SK-N-DZ (cell line): ENCODE measurements around the gene ADAT3.

Experiments used
- DNase-seq: peaks from one replicate; pipeline ENCODE4 v3.0.0-alpha.2; 2015; ENCODE audit warnings: low spot score

ADAT3 gene

GRCh38 chr19:1938071-1938470 lies 32.9 kb downstream of the ADAT3 start:
- DNase-seq: peak; percentile 32

GRCh38 chr19:1941146-1942077 lies 36.2 kb downstream of the ADAT3 start, which contains the start of gene CSNK1G2:
Gene CSNK1G2 (plus strand): TSS chr19:1941172. CDS start chr19:1969773, 28,601 bp downstream.
- DNase-seq: no peak

DNA sequence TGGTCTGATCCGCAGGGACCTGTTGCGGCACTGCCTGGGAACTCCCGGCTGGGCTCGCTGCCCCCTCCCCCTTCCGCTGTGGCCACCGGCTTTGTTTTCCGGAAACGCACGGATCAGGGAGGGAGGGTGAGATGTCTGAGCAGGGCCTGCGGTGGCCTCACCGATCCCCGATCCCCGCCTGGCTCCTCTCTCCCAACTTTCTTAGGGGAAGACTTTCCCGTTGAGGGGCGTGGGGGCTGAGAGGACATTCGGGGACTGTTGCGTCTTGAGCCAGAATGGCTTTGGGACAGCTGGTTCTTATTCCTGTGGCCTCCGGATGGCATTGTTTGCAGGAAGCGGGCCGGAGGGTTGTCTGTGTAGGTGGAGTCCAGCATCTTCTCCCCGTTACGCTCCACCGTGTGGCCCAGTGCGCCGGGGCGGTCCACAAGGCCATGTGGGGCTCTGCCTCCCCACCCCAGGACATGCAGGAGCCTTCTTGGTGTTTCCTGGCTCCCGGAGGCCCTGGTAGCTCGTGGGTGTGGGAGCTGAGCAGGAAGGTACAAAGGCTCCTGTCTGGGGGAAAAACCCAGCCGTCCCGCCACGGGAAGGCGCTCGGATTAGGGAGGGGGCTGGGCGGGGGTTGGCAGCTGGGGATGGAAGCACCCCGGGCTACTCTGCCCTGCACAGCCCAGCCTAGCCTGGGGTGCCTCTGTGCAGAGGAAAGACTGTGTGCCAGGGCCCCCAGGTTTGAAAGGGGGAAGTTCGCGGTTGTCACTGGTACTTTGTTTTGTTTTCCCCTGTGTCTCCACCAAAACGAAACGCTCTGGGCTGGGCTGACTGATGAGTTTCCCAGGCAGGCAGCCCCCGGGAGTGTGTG lies 37.1 kb downstream of the ADAT3 start:
- peak; percentile 60 for DNase-seq

DNA sequence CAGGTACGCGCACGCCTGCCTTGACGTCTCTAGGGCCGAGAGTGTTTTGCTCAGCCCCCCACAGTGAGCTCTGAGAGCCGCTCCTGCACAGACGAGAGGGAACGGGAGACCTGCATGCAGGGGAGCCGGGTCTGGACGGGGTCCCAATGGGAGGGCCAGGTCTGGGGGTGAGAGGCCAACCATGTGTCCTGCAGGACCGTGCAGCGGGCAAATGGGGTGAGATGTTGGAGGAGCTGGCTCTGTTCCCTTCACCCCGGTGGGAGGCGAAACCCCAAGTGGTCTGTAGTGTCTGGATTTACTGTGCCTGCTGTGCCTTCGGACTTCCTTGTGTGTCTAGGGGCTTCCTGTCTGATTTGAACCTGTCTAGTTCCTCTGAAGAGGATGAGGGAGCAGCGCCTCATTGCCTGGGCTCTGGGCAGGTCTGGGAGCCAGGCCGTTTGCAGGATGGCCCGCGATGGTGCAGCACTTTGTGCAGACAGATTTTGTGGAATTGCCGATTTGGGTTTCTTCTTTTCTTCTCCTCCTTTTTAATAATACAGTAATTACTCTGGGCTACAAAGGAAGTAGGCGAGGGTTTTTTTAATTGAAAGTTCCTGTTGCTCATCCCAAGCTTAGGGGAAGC lies 37.8 kb downstream of the ADAT3 start:
- no peak for DNase-seq

- no peak for DNase-seq
Observed at GRCh38 chr19:1943661-1944087, 38.5 kb downstream of the ADAT3 start.

DNA sequence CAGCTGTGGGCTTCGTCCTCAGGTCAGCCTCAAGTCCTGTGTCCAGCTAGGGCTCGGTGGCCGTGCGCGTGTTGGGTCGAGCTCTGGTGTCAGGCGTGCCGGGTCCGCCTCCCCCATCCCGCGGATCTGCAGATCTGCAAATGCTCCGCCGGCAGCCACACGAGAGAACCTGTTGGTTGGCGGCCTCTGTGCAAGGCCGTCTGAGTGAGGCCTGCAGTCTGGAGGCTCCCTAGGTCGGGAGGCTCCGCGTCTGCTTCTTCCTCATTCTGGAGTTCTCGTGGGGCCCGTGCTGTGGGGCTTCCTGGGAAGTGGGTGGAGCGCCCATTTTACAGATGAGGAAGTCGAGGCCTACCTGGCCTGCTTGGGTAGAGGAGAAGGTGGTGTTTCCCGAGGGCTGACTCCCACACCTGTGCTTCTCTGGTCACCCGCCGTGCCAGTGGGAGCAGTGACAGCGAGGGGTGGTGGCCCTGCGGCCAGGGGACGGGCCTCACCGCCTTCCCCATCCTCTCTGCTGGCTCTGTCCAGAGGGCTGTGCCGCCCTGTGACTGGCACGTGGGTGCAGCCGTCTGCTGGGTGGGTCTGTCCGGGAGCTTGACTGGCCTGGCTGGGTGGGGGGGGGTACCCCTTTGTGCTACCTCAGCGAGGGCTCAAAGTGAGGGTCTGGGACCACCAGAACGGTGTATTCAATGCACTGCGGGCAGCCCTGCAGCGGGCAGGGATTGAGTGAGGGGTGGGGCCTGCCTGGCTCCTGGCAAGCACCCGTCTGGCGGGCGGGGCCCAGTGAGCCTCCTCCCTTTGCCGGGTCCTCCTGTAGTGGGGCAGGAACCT lies 39.1 kb downstream of the ADAT3 start:
- no peak for DNase-seq

GRCh38 chr19:1944916-1945561 lies 39.8 kb downstream of the ADAT3 start:
- no peak for DNase-seq

GRCh38 chr19:1945899-1946298 lies 40.7 kb downstream of the ADAT3 start:
- DNase-seq: peak; percentile 73

- no peak for DNase-seq
Observed at GRCh38 chr19:1947651-1948209, 42.5 kb downstream of the ADAT3 start.

DNA sequence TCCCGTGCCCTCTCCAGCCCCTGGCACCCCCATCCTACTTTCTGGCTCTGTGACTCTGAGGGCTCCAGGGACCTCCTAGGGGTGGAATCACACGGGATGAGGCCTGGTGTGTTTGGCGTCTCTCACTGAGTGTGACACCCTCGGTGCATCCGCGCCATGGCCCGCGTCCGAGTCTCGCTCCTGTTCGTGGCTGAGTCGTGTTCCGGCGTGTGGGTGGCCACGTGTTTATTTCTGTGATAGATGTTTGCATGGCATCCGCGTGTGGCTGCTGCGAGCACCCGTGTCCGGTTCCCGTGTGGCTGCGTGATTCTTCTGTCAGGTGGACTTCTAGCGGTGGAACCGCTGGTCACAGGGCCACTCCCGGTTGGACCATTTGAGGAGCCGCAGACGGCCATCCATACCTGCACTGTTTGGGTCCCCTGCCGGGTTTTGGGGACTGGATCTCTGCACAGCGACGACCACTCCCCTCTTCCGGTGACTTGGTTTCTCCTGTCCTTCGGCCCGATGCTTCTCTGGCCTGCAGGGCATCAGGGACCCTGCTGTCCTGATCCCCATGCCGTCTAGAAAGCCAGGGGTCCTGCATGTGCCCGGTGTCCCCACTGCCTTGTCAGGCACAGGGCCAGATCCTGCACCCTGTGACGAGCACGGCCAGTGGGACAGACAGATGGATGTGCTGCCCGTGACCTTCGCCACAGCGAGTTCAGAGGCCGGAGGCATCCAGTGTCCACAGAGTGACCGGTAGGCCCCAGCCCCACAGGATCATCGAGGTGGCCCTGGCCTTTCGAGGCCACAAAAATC lies 44.3 kb downstream of the ADAT3 start:
- DNase-seq: no peak

DNA sequence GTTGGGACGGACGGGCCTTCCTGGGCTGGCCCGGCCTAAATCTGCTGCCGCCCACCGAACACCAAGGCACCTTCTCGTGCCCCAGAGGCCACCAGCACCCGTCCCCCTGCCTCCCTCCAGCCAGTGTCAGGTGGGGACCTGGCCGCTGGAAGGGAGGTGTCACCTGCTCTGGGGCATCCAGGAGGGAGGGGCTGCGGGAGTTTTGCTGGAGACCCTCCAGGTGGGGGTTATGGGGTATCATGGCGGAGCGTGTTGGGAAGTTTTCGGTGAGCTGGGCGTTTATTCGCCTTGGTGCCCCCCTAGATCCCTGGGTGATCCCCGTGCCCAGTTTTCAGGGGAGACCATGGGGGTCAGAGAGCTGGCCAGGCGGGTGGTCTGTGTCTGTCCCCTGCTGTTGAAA lies 45.4 kb downstream of the ADAT3 start:
- no peak for DNase-seq

GRCh38 chr19:1952635-1953034 lies 47.4 kb downstream of the ADAT3 start:
- no peak for DNase-seq

DNA sequence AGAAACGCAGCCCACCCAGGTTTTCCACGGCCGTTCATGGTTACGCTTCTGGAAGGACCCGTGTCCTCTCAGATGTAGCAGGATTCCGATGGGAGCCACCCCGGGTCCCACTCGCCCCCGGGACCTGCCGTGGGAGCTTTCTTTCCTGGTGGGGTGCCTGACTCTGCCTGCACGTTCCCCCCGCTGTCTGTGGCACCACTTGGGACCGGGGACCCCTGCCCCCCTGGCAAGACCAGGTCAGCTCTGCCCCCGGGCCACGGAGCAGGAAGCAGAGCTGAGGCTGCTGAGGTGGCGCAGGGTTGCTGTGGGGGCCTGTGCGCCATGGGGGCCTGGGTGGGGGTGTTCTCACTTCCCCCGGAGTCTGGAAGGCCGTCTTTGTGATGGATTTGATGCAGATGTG lies 47.8 kb downstream of the ADAT3 start:
- DNase-seq: no peak

DNA sequence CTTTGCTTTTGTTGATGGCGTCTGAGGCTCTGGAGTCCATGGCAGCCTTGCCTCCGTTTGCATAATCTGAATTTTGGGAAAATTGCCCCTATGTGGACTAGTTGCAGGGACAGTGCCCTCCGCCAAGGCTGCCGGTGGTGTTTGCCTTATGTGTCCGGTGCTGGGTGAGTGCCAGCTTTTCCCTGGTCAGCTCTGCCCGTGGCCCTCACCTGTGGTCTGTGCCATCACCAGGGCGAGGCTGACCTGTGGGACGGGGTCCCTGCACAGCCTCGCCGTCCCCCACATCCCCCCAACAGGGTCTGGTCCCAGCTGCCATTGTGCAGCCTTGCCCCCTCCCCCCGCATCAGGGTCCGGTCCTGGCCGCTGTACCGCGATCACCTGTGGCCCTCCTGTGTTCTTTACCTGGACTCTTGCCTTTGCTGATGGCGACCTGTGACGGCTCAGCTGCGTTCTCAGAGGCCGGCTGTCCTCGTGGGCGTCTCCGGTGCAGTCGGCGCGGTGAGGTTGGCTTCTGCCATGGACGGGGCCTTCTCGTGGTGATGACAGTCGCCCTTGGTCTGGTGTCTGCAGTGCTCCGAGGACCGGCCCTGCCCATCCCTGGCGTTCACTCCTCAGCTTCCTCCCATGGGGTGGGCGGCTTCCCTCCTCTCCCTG lies 48.4 kb downstream of the ADAT3 start:
- DNase-seq: no peak

- no peak for DNase-seq
Observed at GRCh38 chr19:1954532-1954933, 49.3 kb downstream of the ADAT3 start.

GRCh38 chr19:1955171-1956121 lies 50.2 kb downstream of the ADAT3 start:
- DNase-seq: no peak

DNA sequence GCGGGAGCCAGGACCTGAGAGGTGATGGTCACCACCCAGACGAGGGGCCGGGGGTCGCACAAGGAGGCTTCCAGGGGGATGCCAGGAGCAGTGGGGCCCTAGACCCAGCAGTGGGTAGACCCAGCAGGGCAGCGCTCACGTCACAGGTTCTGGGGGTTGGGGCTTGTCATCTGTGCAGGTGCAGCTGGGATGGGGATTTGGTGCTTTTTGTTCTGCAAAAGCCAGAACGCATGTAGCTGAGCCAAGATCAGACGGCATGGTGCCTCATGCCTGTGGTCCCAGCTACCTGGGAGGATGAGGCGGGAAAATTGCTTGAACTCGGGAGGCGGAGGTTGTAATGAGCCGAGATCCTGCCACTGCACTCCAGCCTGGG lies 50.9 kb downstream of the ADAT3 start:
- no peak for DNase-seq
